Activated B cell treated with CpG ODN at 0.5 μM for 24 hours (primary cell): Measurements from ENCODE around the gene CKAP5. TPM values are rescaled to one million over a fixed set of nuclear protein-coding genes. Genes with fewer than 3 reads are reported as not detected.

ENCODE experiments used
- ATAC-seq: fragments of 200-7000 bp; cut with Tn5 transposase; one replicate; pipeline ENCODE4 v1.10.0; 2021; ENCODE audit warnings: low read depth, mild to moderate bottlenecking, moderate library complexity
- CTCF ChIA-PET: fragments of 350-600 bp; sonication (Branson Sonifier 250); formaldehyde crosslinking; loops from one replicate; lab custom pipeline; 2021; ENCODE audit warnings: antibody characterized with exemption; lab: Charles Lee
- POLR2A ChIA-PET: fragments of 350-600 bp; sonication (Branson Sonifier 250); formaldehyde crosslinking; loops from one replicate; lab custom pipeline; 2021; ENCODE audit warnings: antibody characterized with exemption; lab: Charles Lee
- DNase-seq: peaks from one replicate; pipeline ENCODE4 v3.0.0; 2022
- H3K27ac Mint-ChIP-seq: one replicate; pipeline ENCODE4 v1.8.0; 2020; ENCODE audit warnings: mixed read lengths
- H3K27me3 Mint-ChIP-seq: one replicate; pipeline ENCODE4 v1.8.0; 2021; ENCODE audit warnings: mixed read lengths
- H3K36me3 Mint-ChIP-seq: one replicate; pipeline ENCODE4 v1.8.0; 2021; ENCODE audit warnings: low read depth, mixed read lengths
- H3K4me1 Mint-ChIP-seq: one replicate; pipeline ENCODE4 v1.8.0; 2021; ENCODE audit warnings: mixed read lengths
- H3K4me3 Mint-ChIP-seq: one replicate; pipeline ENCODE4 v1.8.0; 2020; ENCODE audit warnings: mild to moderate bottlenecking, mixed read lengths
- H3K9me3 Mint-ChIP-seq: one replicate; pipeline ENCODE4 v1.8.0; 2020; ENCODE audit warnings: mixed read lengths
- CTCF ChIP-seq: fragments of 200-600 bp; IDR thresholded peaks from one replicate; pipeline ENCODE4 v1.8.0; 2022; ENCODE audit warnings: antibody characterized with exemption, mild to moderate bottlenecking
- intact Hi-C: fragments of 100-400 bp; cut with micrococcal nuclease; formaldehyde crosslinking; loops from one replicate; pipeline ENCODE4 v1.15.1; 2024
- total RNA-seq: library from RNA; stranded (reverse); gene quantifications from 2 replicates; pipeline ENCODE4 v1.2.3, GENCODE V29; 2022

The CKAP5 gene
- total RNA-seq, 1 donor from 2014 or later, result 50.4 TPM

- intact Hi-C loops, result no loop called here
- Mint-ChIP-seq H3K9me3 (no peaks in the 10 kb centered on the region), H3K4me3 (no peak overlapping the region), H3K36me3 (no peaks in the 10 kb centered on the region), H3K27ac (no peak overlapping the region), H3K4me1 (peaks cover 2% of the 10 kb centered on the region), H3K27me3 (peaks cover 3% of the 10 kb centered on the region)
- DNase-seq (no peak), ATAC-seq (no peak)
- ChIA-PET POLR2A (no interaction called here), CTCF (no interaction called here)
- TF ChIP-seq CTCF, result no peak
Observed at GRCh38 chr11:46725338-46726205, 120.5 kb downstream of the CKAP5 start.

GRCh38 chr11:46724088-46724487 lies 122.0 kb downstream of the CKAP5 start:
- POLR2A ChIA-PET, result no interaction called here

GRCh38 chr11:46723359-46723680 lies 122.8 kb downstream of the CKAP5 start:
- Mint-ChIP-seq H3K36me3 (no peaks in the 10 kb centered on the region), H3K9me3 (no peaks in the 10 kb centered on the region), H3K27me3 (peaks cover 3% of the 10 kb centered on the region), H3K4me1 (peaks cover 2% of the 10 kb centered on the region), H3K27ac (no peak overlapping the region), H3K4me3 (no peak overlapping the region)
- CTCF ChIA-PET, result no interaction called here
- TF ChIP-seq CTCF, result no peak
- POLR2A ChIA-PET, result no interaction called here
- intact Hi-C loops, result no loop called here
- DNase-seq (no peak), ATAC-seq (no peak)

More at GRCh38 chr11:46724088-46724487, 122.0 kb downstream of the CKAP5 start:
- DNase-seq (no peak), ATAC-seq (no peak)
- Mint-ChIP-seq H3K4me1 (peaks cover 2% of the 10 kb centered on the region), H3K4me3 (no peak overlapping the region), H3K36me3 (no peaks in the 10 kb centered on the region), H3K9me3 (no peaks in the 10 kb centered on the region), H3K27ac (no peak overlapping the region), H3K27me3 (peaks cover 3% of the 10 kb centered on the region)
- intact Hi-C loops, result no loop called here
- TF ChIP-seq CTCF, result no peak
- CTCF ChIA-PET, result no interaction called here

GRCh38 chr11:46722566-46723358 lies 123.3 kb downstream of the CKAP5 start:
- CTCF ChIA-PET, result no interaction called here
- peaks cover 2% of the 10 kb centered on the region for H3K4me1 Mint-ChIP-seq
- ATAC-seq, result no peak
- H3K4me3 Mint-ChIP-seq, result no peak overlapping the region
- no peak overlapping the region for H3K27ac Mint-ChIP-seq
- POLR2A ChIA-PET, result no interaction called here
- peaks cover 3% of the 10 kb centered on the region for H3K27me3 Mint-ChIP-seq
- TF ChIP-seq CTCF, result no peak
- DNase-seq, result no peak
- no peaks in the 10 kb centered on the region for H3K9me3 Mint-ChIP-seq
- no peaks in the 10 kb centered on the region for H3K36me3 Mint-ChIP-seq
- intact Hi-C loops, result no loop called here

GRCh38 chr11:46721286-46721685 lies 124.8 kb downstream of the CKAP5 start:
- no peak for ATAC-seq

More at GRCh38 chr11:46721286-46721685, 124.8 kb downstream of the CKAP5 start:
- Mint-ChIP-seq H3K27me3 (peaks cover 3% of the 10 kb centered on the region), H3K4me1 (peaks cover 2% of the 10 kb centered on the region), H3K27ac (no peak overlapping the region), H3K4me3 (no peak overlapping the region), H3K36me3 (no peaks in the 10 kb centered on the region), H3K9me3 (no peaks in the 10 kb centered on the region)
- TF ChIP-seq CTCF, result no peak
- ChIA-PET CTCF (no interaction called here), POLR2A (no interaction called here)
- intact Hi-C loops, result no loop called here
- DNase-seq, result no peak
